Effector CD4-positive, alpha-beta T cell (primary cell): ENCODE results near the gene LCLAT1.
"Not testable (repeated sequence)": the region's sequence is repeated elsewhere in the genome, so short reads cannot be mapped to it uniquely, and the experiment has no call there.

Experiments used
- DNase-seq: peaks from one replicate; pipeline ENCODE4 v3.0.0-alpha.2; 2020

LCLAT1 gene

DNA sequence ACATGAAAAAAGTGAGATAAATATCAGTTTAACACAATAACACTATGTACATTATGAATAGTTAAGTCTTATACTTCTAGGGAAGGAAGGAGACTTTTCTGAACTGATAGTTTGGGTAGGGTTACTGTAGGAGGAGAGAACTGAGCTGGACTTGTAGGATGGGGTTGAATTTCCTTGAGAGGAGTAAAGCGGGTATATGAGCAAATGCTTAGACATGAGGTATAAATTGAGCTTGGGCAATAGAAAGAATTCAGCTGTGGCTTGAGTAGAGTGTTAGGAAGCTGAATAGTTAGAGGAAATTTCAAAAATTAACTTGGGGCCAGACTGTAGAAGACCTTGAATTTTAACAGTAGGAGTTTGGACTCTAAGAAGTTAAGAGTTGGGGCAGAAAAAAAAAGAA is 45.1 kb downstream of the LCLAT1 start:
- no peak for DNase-seq

- no peak for DNase-seq
Observed at GRCh38 chr2:30492619-30493018, 45.6 kb downstream of the LCLAT1 start.

GRCh38 chr2:30493440-30493839 is 46.4 kb downstream of the LCLAT1 start:
- no peak for DNase-seq

GRCh38 chr2:30495896-30496295 is 48.9 kb downstream of the LCLAT1 start:
- DNase-seq = not testable (repeated sequence)

- DNase-seq = no peak
Observed at GRCh38 chr2:30499681-30500080, 52.6 kb downstream of the LCLAT1 start.

DNA sequence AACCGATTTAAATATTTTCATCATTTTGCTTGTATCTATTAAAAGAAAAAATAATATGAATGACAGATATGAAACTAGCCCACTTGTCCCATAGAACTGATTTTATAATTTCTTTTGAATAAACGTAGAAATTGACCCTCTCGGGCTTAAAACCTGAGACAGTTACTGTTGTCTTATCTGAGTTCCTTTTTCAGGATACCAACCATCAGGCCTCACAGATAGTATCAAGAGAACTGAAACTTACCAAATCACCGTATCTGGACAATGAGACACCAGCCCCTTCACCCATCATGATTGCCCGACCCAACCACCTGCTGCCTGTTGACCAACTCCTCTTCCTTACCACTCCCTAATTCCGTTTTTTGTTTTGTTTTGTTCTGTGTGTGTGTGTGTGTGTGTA is 53.7 kb downstream of the LCLAT1 start:
- DNase-seq = no peak

- DNase-seq = no peak
Observed at GRCh38 chr2:30502310-30502709, 55.3 kb downstream of the LCLAT1 start.

- no peak for DNase-seq
Observed at GRCh38 chr2:30503007-30503694, 56.1 kb downstream of the LCLAT1 start.

DNA sequence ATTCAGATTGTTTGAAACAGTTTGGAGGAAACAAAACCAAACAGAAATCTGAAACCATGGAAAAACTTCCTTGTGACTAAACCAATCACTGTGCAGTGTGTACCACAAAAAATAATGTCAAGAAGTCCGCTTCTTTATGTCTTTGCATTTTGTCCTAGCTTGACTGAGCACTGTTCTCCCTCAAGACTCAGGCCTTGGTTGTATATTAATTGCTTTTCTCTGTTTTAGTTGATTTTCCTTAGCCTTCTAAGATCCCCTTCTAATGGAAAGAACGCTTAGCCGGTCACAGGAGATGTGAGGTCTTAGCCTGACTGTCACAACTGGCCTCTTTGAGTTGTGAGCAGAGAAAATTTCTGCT is 56.6 kb downstream of the LCLAT1 start:
- DNase-seq = no peak

DNA sequence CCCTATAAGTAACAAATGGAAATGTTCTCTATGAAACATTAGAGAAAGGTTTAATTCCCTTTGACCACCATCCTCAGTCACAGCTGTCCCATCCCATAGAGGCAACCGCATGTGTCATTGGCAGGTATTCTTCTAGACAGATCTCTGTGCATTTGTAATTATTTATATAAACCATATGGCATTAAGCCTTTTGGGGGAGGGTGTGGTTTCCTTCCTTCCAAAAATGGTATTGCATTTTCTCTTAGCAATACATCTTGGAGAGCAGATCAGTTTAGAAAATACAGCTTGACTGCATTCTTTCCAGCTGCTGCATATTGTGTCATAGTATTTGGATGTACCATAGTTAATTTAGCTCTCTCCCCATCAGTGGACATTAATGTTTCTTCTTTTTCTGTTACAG is 57.7 kb downstream of the LCLAT1 start:
- DNase-seq = no peak

DNA sequence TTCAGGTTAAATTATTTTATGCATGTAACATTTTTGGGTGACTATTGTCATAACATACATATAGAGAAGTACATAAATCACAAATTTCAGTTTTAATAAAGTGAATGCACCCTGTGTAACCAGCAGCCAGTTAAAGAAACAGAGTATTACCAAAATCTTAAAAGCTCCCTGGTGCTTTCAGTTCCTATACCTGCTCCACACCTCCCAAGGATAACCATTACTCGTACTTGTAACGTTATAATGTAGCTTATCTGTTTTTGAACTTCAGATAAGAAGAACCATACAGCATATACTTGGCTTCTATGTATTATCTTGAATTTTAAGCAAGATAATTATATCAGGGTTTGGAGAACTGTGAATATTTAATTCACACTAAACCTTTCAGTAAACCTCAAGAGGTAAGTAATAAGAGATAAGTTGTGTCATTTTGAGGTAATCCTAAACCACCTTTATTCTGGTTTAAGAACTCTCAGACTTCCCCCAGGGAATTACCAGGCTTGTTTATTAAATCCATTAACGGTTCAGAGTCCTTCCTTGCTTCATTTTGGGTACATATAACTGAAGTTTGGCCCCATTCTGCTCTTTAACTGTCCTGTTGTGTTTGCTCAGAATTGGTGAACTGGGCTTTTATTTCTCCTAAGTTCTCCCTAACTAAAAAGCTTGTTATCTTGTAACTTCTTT is 58.6 kb downstream of the LCLAT1 start:
- no peak for DNase-seq

DNA sequence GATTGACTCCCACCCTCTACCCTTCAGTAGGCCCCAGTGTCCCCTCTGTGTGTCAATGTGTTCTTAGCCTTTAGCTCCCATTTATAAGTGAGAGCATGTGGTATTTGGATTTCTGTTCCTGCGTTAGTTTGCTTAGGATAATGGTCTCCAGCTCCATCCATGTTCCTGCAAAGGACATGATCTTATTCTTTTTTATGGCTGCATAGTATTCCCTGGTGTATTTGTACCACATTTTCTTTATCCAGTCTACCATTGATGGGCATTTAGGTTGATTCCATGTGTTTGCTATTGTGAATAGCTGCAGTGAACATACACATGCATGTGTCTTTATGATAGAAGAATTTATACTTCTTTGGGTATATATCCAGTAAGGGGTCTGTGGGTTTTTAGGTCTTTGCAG is 60.4 kb downstream of the LCLAT1 start:
- not testable (repeated sequence) for DNase-seq

DNA sequence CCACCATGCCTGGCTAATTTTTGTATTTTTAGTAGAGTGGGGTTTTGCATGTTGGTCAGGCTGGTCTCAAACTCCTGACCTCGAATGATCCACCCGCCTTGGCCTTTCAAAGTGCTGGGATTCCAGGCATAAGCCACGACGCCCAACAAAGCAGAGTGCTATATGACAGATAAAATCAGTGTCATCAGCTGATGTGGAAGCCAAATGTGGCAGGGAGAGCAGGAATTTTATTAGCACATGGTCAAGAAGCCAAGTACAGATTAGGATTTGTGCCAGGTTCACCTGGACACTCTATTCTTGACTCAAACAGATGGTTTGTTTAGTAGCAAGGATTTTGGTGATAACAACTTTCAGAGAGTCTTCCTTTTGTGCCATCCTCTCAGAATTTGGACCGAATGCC is 62.7 kb downstream of the LCLAT1 start:
- DNase-seq = no peak

GRCh38 chr2:30510409-30510808 is 63.4 kb downstream of the LCLAT1 start:
- DNase-seq = no peak

GRCh38 chr2:30511122-30512083 is 64.4 kb downstream of the LCLAT1 start:
- DNase-seq = no peak

DNA sequence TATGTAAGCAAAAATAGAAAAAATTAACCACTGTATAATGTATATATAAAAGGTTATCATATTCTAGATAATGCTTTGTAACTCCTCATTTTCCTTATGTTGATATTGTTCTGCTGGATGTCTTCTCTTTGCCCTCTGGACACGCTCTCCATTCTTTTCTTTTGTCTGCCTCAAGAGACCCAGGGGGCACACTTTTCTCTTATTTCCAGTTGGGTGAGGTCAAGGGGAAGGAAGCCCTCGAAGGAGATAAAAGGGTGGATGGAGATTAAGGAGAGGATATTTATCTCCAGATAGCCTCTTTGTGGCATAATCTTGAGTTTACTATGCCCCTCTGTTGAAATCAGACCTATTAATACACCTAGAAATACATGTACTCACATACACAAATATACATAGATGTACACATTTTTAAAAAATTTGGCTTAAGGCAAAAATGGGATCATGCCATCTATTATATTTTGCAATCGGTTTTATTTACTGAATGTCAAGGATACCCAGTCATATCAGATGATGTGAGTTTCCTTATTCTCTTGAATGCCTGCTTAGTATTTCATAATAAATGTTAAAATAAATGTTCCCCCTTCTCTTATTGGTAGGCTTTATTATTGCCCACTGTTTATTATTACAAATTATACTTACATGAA is 65.3 kb downstream of the LCLAT1 start:
- no peak for DNase-seq

- DNase-seq = not testable (repeated sequence)
Observed at GRCh38 chr2:30513649-30514048, 66.6 kb downstream of the LCLAT1 start.

DNA sequence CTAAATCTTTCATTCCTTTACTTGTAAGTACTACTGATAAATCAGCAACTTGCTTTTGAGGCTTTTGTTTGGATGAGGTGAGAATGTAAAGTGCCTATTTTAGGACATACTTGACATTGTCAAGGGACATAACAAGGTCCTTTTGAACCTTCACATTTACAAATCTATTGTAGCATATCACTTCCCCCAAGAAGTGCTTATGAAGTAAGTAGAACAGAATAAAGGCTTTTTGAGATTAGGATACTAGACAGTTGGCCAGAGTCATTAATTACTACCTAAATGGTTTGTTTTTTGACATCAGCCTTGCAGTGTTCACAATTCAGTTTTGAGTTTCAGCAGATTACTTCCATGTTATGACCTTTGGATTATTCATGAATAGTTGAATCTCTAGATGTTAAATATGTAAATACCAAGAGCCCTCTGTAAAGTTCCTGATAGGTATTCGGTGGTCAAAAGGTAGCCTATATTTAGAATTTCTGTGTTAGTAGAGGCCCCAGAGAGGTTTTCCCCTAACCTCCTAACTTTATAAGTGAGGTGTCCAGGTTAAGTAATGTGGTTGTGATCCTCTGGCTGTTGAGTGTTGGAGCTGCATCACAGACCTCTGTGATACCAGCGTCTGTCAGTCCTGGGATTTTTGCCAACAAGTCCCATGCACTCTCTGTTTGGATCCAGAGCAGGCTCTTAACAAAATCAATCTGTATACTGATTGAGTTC is 67.2 kb downstream of the LCLAT1 start:
- DNase-seq = no peak

DNA sequence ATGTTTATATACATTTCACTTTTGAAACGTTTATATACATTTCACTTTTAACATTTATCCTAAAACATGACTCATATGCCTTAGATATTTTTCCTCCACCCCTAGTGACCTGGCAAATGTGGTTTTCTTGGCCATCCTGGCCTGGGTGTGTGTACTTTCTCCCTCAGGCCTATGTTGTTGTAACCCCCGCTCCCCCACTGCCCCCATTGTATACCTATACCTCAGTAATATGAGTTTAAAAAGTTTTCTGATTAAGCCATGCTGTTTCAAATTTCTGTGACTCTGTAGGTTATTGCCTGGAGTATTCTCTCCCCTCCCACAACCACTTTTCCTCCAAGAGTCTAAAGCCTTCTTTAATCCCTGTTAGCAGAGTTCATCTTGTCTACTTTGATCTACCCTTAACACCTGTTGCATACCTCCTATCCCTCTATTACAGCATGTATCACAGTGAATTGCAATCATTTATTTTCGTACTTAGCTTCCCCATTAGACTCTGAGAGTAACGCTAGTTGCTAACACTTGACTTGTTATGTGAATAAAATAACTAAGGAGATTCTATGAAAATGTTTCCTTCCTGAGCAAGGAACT is 67.9 kb downstream of the LCLAT1 start:
- DNase-seq = no peak

DNA sequence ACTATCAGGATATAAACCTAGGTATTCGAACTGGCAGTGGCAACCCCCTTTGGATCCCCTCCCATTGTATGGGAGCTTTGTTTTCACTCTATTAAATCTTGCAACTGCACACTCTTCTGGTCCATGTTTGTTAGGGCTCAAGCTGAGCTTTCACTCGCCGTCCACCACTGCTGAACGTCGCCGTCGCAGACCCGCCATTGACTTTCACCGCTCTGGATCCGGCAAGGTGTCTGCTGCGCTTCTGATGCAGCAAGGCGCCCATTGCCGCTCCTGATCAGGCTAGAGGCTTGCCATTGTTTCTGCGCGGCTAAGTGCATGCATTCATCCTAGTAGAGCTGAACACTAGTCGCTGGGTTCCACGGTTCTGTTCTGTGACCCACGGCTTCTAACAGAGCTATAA is 69.1 kb downstream of the LCLAT1 start:
- no peak for DNase-seq

DNA sequence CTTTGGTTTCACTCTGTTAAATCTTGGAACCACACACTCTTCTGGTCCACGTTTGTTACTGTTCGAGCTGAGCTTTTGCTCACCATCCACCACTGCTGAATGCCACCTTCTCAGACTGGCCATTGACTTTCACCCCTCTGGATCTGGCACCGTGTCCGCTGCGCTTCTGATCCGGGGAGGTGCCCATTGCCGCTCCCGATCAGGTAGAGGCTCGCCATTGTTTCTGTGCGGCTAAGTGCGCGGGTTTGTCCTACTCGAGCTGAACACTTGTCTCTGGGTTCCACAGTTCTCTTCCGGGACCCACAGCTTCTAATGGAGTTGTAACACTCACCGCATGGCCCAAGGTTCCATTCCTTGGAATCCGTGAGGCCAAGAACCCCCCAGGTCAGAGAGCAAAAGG is 72.8 kb downstream of the LCLAT1 start:
- DNase-seq = no peak

DNA sequence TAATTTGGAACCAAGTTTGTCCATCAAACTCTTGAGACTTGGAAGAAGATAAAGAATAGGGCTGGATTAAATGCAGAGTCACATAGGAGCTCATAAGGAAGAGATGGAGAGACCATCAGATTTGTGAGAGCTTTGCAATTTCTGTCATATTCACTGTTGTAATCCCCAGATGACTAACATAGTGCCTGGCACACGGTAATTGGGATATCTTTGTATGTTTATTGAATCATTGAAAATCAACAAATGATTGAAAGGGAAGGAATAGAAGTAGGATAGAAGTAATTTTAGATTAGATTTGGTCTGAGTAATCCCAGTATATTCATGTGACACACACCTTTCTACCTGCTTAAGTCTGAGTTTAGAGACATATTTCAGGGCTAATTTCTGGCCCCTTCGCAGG is 75.4 kb downstream of the LCLAT1 start:
- DNase-seq = no peak
